GM12878 (cell line): ENCODE measurements around the gene CACNB3. TPM values are rescaled to one million over a fixed set of nuclear protein-coding genes. Genes with fewer than 3 reads are reported as not detected.
"Not testable (repeated sequence)": the region's sequence is repeated elsewhere in the genome, so short reads cannot be mapped to it uniquely, and the experiment has no call there.

Experiments
- ATAC-seq: fragments of 200-7000 bp; cut with Tn5 transposase; 3 replicates; pipeline ENCODE4 v1.9.1; 2020; ENCODE audit warnings: mild to moderate bottlenecking, moderate library complexity
- BruUV-seq: library from RNA; stranded (reverse); fragments of 400-500 nt; replicated peaks from 2 replicates; lab custom pipeline; 2021; lab: Mats Ljungman, UMichigan
- CTCF ChIA-PET: fragments of 300-600 bp; sonication (Branson Sonifier 250); formaldehyde crosslinking; extraction: SDS; loops from one replicate; lab custom pipeline; 2021; ENCODE audit warnings: inconsistent platforms; lab: Yijun Ruan, JAX
- POLR2A ChIA-PET: fragments of 350-600 bp; formaldehyde crosslinking; extraction: SDS; loops from one replicate; lab custom pipeline; 2021; ENCODE audit warnings: inconsistent platforms; lab: Charles Lee
- RAD21 ChIA-PET: fragments of 300-600 bp; sonication (Branson Sonifier 250); formaldehyde crosslinking; loops from one replicate; lab custom pipeline; 2023; ENCODE audit warnings: antibody characterized with exemption; ENCODE audit not compliant: unreplicated experiment; lab: Charles Lee
- SMC1A ChIA-PET: fragments of 300-600 bp; sonication (Branson Sonifier 250); formaldehyde crosslinking; loops from one replicate; lab custom pipeline; 2023; ENCODE audit not compliant: unreplicated experiment, uncharacterized antibody; lab: Charles Lee
- DNase-seq: peaks from one replicate; pipeline ENCODE4 v3.0.0-alpha.2; 2011; ENCODE audit warnings: low read depth, low spot score
- FAIRE-seq: peaks from 3 replicates; lab custom pipeline; 2011; peaks lifted over from hg19 to GRCh38; lab: Jason Lieb, UNC
- H2AFZ ChIP-seq: 2 replicates; pipeline ENCODE4 v1.6.0; 2011; ENCODE audit warnings: low read depth, low read length, control low read depth; ENCODE audit not compliant: control insufficient read depth
- H3K27ac ChIP-seq: 2 replicates; pipeline ENCODE4 v1.5.1; 2011; ENCODE audit warnings: control low read depth; ENCODE audit not compliant: control insufficient read depth, insufficient read depth
- H3K27me3 ChIP-seq, 2 experiments: replicated peaks in 1 of 2; 2 replicates each; pipeline versions ENCODE4 v1.6.0 to v1.6.1; 2011; ENCODE audit warnings: low read length in 1 of 2; ENCODE audit not compliant: control insufficient read depth in 2 of 2, insufficient read depth in 2 of 2
- H3K36me3 ChIP-seq, 2 experiments: 2 replicates each; pipeline ENCODE4 v1.5.1; 2011; ENCODE audit warnings: low read length in 1 of 2; ENCODE audit not compliant: control insufficient read depth in 2 of 2, insufficient read depth in 2 of 2
- H3K4me1 ChIP-seq: 2 replicates; pipeline ENCODE4 v1.6.1; 2011; ENCODE audit warnings: mild to moderate bottlenecking, low read length, moderate library complexity, mixed read lengths; ENCODE audit not compliant: control insufficient read depth, insufficient read depth
- H3K4me2 ChIP-seq: 2 replicates; pipeline ENCODE4 v1.6.0; 2011; ENCODE audit warnings: control low read depth; ENCODE audit not compliant: control insufficient read depth, insufficient read depth
- H3K4me3 ChIP-seq: fragments of 200-600 bp; sonication (generic); 2 replicates; pipeline ENCODE4 v1.5.1; 2016
- H3K79me2 ChIP-seq: 2 replicates; pipeline ENCODE4 v1.6.0; 2011; ENCODE audit warnings: low read length; ENCODE audit not compliant: control insufficient read depth, insufficient read depth
- H3K9ac ChIP-seq: 2 replicates; pipeline ENCODE4 v1.8.0; 2011; ENCODE audit warnings: low read length, control low read depth, mixed read lengths; ENCODE audit not compliant: control insufficient read depth, insufficient read depth
- H3K9me3 ChIP-seq: replicated peaks from 3 replicates; pipeline ENCODE4 v1.5.1; 2011; ENCODE audit warnings: mild to moderate bottlenecking, low read length; ENCODE audit not compliant: control insufficient read depth, insufficient read depth
- H4K20me1 ChIP-seq: 2 replicates; pipeline ENCODE4 v1.6.0; 2011; ENCODE audit not compliant: control insufficient read depth, insufficient read depth
- NFYB ChIP-seq: IDR thresholded peaks from 2 replicates; pipeline ENCODE4 v1.6.1; 2011; ENCODE audit warnings: low read depth, mild to moderate bottlenecking, low read length, improper control_type of control experiment, moderate library complexity; ENCODE audit not compliant: insufficient read depth
- REST ChIP-seq: IDR thresholded peaks from 2 replicates; pipeline ENCODE4 v1.6.1; 2012; ENCODE audit warnings: mild to moderate bottlenecking, low read depth, low read length
- WGBS: methylation state at CpG from one replicate; pipeline ENCODE4 v1.1.6; 2016; ENCODE audit warnings: low lambda C conversion rate; ENCODE audit not compliant: insufficient replicate concordance, insufficient coverage; ENCODE audit errors: missing lambda C conversion rate; 5-methylcytosine and 5-hydroxymethylcytosine counted together
- in situ Hi-C: fragments of 300-500 bp; cut with MboI; formaldehyde crosslinking; loops from 9 replicates; pipeline ENCODE4 v1.14.3; 2018; ENCODE audit warnings: mixed read lengths
- intact Hi-C: fragments of 100-400 bp; cut with micrococcal nuclease; formaldehyde crosslinking; loops from one replicate; pipeline ENCODE4 v1.14.2; 2022; ENCODE audit not compliant: unreplicated experiment
- polyA plus RNA-seq, 11 experiments: library from polyadenylated mRNA; depleted of rRNA in 4 of 11; unstranded in 6 of 11; stranded (reverse) in 5 of 11; fragments of >200 nt; fragmentation: Nextera tagmentation in 4 of 11; fragmentation: Illumina TruSeq in 1 of 11; extraction: Ambion mirVana in 4 of 11; extraction: Trizol in 1 of 11; gene quantifications; 1 replicate in 1 of 11; 2 replicates in 10 of 11; pipeline versions ENCODE4 v1.2.1 to v1.2.3, GENCODE V29; 2011 to 2016; ENCODE audit warnings: inconsistent platforms in 2 of 11, missing spikeins in 2 of 11, low read depth in 1 of 11
- total RNA-seq, 4 experiments: library from RNA; depleted of rRNA in 3 of 4; stranded (reverse); fragments of >200 nt in 3 of 4; fragmentation: Illumina TruSeq in 1 of 4; extraction: Trizol in 1 of 4; gene quantifications; 2 replicates each; pipeline versions ENCODE4 v1.2.1 to v1.2.3, GENCODE V29; 2013 to 2021

Gene CACNB3
- total and polyA plus RNA-seq, 10 of the 15 experiments (the other 5 are each of a cell fraction or from before 2014, with no cell fraction given): 0.78 to 5.0 (median 1.7) TPM

- Histone ChIP-seq H3K27me3 (no peaks in the 10 kb centered on the region), H3K9me3 (no peaks in the 10 kb centered on the region), H2AFZ (no peak overlapping the region), H3K9ac (no peak overlapping the region), H3K4me2 (no peak overlapping the region), H3K4me1 (no peaks in the 10 kb centered on the region), H3K36me3 (no peaks in the 10 kb centered on the region), H4K20me1 (no peaks in the 10 kb centered on the region), H3K4me3 (no peak overlapping the region), H3K79me2 (no peaks in the 10 kb centered on the region), H3K27ac (no peak overlapping the region)
- ATAC-seq (no peak), DNase-seq (no peak), FAIRE-seq (no peak)
- no TSS peak for BruUV-seq
- ChIA-PET RAD21 (interaction anchor here (2.5 kb wide), 1 partner anchor 20 kb away, joined by 6 read pairs; the partner anchor contains the start of gene DDX23), SMC1A (interaction anchor here (0.6 to 1.8 kb wide), 2 partner anchors 16 to 21 kb away, joined by 3 to 7 read pairs; partner anchors contain the start of gene DDX23), CTCF (interaction anchor here (0.8 to 3.5 kb wide), 4 partner anchors 20 to 103 kb away, joined by 3 to 24 read pairs (median 6); partner anchors contain the start of gene DDX23), POLR2A (interaction anchor here (0.5 to 2.2 kb wide), 3 partner anchors 9 to 258 kb away, joined by 3 to 8 read pairs (median 4); partner anchors contain the start of gene TUBA1B)
- WGBS: 59% methylated on average over 4 of the region's 4 CpGs
- no peak for TF ChIP-seq NFYB
- no peak for TF ChIP-seq REST
- intact Hi-C loops (no loop called here), in situ Hi-C loops (no loop called here)
These were observed 54.8 kb downstream of the CACNB3 start for GRCh38 chr12:48873096-48873495.

GRCh38 chr12:48873534-48873933, 55.2 kb downstream of the CACNB3 start:
- DNase-seq, intact Hi-C loops, H3K9ac ChIP-seq, H3K4me3 ChIP-seq, H3K4me2 ChIP-seq, H4K20me1 ChIP-seq, ATAC-seq, H3K79me2 ChIP-seq, H3K9me3 ChIP-seq, H3K27ac ChIP-seq, H3K4me1 ChIP-seq, in situ Hi-C loops, FAIRE-seq, H3K36me3 ChIP-seq, BruUV-seq, H2AFZ ChIP-seq, H3K27me3 ChIP-seq: not testable (repeated sequence)
- ChIA-PET CTCF (interaction anchor here (0.8 to 3.5 kb wide), 3 partner anchors 20 to 79 kb away, joined by 4 to 24 read pairs (median 9); partner anchors contain the start of gene DDX23), RAD21 (interaction anchor here (2.5 kb wide), 1 partner anchor 21 kb away, joined by 6 read pairs; the partner anchor contains the start of gene DDX23), SMC1A (interaction anchor here (1.8 kb wide), 1 partner anchor 21 kb away, joined by 7 read pairs; the partner anchor contains the start of gene DDX23), POLR2A (interaction anchor here (0.6 to 2.2 kb wide), 3 partner anchors 8 to 258 kb away, joined by 3 to 8 read pairs (median 4); partner anchors contain the start of genes RND1 and TUBA1B)
- 65% methylated on average over 8 of the region's 8 CpGs for WGBS
